Sciatic nerve (tissue), 2 donors: ENCODE data around the gene SREBF1. TPM values are rescaled to one million over a fixed set of nuclear protein-coding genes. Genes with fewer than 3 reads are reported as not detected.

ENCODE experiments used
- ATAC-seq: fragments of 200-7000 bp; cut with Tn5 transposase; one replicate; pipeline ENCODE4 v1.9.1; 2020; ENCODE audit warnings: mild to moderate bottlenecking, moderate library complexity
- DNase-seq: peaks from one replicate; pipeline ENCODE4 v3.0.0-alpha.2; 2020; ENCODE audit warnings: low spot score
- intact Hi-C: fragments of 100-400 bp; cut with DNase I; formaldehyde crosslinking; loops from one replicate; pipeline ENCODE4 v1.14.2; 2022
- total RNA-seq: library from RNA; stranded (reverse); fragmentation: NEBNext Ultra II Directional; extraction: Animal tissue kit (Norgen Biotek cat#: 25700); gene quantifications from one replicate; pipeline ENCODE4 v1.2.1, GENCODE V29; 2021
- donor health status: DM: no; HTN: no; CAD: no.
- donor health status: DM: no; HTN: no; CAD: no.

The SREBF1 gene
- 257 TPM for total RNA-seq

DNA sequence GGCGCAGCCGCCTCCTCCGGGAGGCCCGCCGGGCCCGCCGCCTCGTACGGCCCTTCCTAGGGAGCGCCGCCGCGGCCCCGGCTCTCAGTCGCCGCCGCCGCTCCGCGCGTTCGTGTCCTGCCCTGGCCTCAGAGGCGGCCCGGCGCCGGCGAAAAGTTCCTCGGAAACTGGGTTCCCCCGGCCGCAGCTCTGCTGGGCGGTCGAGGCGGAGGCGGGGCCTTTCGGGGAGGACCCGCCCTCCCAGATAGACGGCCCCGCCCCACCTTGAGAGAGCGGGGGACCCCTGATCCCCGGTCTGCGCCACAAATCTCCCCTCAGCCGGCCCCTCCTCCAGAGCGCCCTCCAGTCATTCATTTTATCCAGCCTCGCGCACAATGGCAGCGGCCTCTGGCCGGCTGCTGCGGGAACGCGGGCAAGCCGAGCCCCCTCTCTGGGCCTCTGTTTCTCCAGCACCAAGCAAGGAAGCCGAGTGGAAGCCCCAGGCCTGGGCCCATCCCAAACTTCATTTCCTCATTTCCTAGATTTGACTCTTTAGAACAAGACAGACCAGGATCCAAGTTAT lies at the start of gene SREBF1:
TSS of gene SREBF1 (minus strand) at position 169 of the 562 bp plus-strand sequence. CDS start 169 bp downstream, outside the sequence.
- ATAC-seq = peak; percentile 44
- DNase-seq = peak; percentile 88
- intact Hi-C loops = no loop called here

DNA sequence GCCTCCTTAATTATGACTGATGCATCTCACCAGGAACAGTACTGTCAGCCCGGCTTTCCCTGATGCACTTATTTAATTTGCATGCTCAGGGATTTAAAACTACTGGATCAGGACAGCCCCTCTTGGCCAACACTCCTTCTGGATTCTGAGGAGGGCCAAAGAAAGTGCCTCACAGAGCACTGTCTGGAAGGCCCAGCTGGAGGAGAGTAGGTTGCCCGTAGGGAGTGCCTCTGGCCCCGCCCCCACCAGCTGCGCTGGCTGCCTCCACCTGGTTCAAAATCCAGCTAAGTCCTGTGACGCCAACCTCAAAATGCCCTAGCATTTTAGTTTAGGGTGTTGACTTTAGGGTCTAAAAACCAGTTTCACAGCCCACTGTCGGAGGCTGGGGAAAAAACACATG lies 49.4 kb upstream of the SREBF1 start:
- intact Hi-C loops = loop anchor here (10.0 kb wide), 1 partner anchor 139 kb away; no protein-coding TSS in a partner anchor
- DNase-seq (no peak), ATAC-seq (peak; percentile 87)

DNA sequence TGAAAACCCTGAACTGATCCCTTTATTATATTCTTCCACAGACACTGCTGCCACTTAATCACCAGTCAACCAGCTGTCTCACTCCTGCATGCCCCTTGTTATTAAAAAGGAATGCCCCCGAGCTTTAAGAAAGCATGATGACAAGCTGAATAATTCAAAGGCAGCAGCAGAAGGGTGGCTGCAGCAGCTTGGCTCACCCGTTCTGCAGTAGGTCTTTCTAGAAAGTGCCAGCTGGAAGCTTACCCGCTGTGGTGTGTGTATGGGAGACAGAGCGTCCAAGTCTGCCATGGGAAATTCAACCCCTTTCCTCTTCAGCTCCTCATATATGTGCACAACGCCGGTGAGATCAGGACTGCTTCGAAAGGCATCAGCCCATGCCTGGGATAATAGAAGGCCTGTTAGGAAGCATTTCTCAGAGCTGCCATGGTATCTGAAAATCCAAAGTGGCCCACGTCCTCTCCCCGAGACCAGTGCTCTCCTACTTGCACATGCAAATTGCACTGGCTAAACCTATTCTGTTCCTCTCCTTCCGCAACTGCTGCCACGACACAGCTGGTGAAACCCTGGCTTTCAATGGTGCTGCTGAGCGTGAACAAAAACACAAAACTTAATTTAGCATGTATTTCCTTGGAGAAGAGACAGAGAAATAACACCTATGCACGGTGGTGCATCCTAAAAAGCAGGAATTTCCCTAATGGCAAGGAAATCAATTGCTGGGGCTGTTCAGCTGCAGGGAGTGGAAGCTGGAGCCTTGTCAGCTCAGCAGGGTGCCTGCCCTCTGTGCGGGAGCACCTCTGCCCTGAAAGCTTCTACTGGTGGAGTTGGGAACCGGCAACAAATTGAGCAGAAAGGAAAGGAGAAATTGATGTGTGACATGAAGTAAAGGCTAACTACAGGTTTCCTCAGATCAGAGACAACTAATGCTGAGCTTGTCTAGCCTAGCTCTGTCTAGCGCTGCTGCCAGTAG lies 47.9 kb upstream of the SREBF1 start:
- intact Hi-C loops = loop anchor here (10.0 kb wide), 1 partner anchor 140 kb away; no protein-coding TSS in a partner anchor
- DNase-seq = no peak
- no peak for ATAC-seq

DNA sequence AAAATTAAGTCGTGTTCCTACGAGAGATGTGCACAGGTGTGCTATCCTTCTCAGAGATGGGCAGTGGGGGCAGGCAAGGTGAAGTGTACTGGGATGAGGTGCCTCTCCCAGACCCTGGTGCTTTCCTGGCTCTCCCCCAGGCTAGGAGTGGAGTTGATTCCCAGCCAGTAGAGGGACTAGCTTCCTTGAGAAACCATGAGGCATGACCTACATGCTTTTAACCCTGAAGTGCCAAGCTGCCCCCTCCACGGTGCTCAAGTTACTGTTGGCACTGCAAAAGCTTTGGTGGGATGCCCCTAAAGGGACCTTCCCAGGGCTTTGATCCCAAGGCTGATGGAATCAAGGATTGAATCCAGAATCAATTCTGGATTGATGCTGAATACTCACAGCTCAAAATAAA lies 47.0 kb upstream of the SREBF1 start:
- intact Hi-C loops = loop anchor here (10.0 kb wide), 1 partner anchor 141 kb away; no protein-coding TSS in a partner anchor
- ATAC-seq (no peak), DNase-seq (no peak)

GRCh38 chr17:17882082-17882581 lies 45.3 kb upstream of the SREBF1 start:
- ATAC-seq (no peak), DNase-seq (no peak)
- intact Hi-C loops = loop anchor here (10.0 kb wide), 1 partner anchor 143 kb away; no protein-coding TSS in a partner anchor

GRCh38 chr17:17880577-17881196 lies 43.9 kb upstream of the SREBF1 start:
- intact Hi-C loops = loop anchor here (10.0 kb wide), 1 partner anchor 144 kb away; no protein-coding TSS in a partner anchor

GRCh38 chr17:17877529-17878358 lies 41.0 kb upstream of the SREBF1 start:
- ATAC-seq (peak; percentile 88), DNase-seq (peak; percentile 77)
- intact Hi-C loops = no loop called here

More at GRCh38 chr17:17880577-17881196, 43.9 kb upstream of the SREBF1 start:
- no peak for DNase-seq
- no peak for ATAC-seq

GRCh38 chr17:17876959-17877528 lies 40.3 kb upstream of the SREBF1 start:
- ATAC-seq (peak; percentile 71), DNase-seq (no peak)
- intact Hi-C loops = no loop called here

- DNase-seq = no peak
- intact Hi-C loops = no loop called here
These were observed 37.7 kb upstream of the SREBF1 start for GRCh38 chr17:17874478-17874877.

DNA sequence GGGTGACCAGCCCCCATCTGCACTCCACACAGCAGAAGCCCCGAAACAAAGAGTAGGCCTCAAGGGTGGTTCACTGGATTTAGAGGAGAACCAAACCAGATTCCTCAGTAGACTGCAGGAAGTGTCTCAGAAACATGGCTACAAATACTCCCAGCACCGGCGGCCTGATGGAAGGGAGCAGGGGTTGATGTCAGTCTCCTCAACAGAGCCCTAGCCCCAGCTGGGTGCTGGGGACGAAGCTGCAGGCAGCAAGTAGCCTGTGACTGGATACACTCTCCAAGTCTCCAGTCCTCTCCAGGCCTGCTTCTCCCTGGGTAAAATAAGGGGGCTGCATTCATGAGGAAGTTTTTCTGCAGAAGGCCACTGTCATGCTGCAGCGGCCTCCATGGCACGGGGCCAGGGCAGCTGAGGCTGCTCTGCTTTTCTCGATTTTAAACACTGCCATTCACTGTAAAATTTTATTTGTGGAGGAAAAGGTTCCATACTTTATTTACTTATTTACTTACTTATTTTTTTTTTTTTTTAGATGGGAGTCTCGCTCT lies 36.7 kb upstream of the SREBF1 start:
- DNase-seq (no peak), ATAC-seq (no peak)
- intact Hi-C loops = no loop called here

More at GRCh38 chr17:17874478-17874877, 37.7 kb upstream of the SREBF1 start:
- ATAC-seq = no peak

GRCh38 chr17:17872547-17873345 lies 36.0 kb upstream of the SREBF1 start:
- DNase-seq (no peak), ATAC-seq (peak; percentile 23)
- intact Hi-C loops = no loop called here

GRCh38 chr17:17871913-17872312 lies 35.1 kb upstream of the SREBF1 start:
- ATAC-seq = no peak
- intact Hi-C loops = no loop called here
- DNase-seq = no peak

DNA sequence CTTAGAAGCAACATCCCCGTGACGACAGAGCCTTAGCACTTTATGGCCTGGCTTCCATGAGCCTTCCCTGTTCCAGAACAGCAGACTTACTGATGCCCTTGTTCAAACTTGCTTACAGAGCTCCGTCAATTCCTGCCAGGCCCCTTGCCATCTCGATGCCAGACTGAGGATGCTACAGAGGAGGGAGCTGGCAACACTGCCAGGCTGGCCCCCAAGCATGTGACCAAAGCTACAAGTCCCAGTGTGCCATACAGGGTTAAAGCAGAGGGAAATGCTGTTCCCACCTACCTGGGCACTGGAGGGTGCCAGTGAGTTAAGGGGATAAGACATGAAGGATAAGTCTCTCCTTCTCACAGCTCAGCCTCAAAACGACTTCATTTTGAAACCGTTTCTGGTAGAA lies 33.5 kb upstream of the SREBF1 start:
- intact Hi-C loops = no loop called here

DNA sequence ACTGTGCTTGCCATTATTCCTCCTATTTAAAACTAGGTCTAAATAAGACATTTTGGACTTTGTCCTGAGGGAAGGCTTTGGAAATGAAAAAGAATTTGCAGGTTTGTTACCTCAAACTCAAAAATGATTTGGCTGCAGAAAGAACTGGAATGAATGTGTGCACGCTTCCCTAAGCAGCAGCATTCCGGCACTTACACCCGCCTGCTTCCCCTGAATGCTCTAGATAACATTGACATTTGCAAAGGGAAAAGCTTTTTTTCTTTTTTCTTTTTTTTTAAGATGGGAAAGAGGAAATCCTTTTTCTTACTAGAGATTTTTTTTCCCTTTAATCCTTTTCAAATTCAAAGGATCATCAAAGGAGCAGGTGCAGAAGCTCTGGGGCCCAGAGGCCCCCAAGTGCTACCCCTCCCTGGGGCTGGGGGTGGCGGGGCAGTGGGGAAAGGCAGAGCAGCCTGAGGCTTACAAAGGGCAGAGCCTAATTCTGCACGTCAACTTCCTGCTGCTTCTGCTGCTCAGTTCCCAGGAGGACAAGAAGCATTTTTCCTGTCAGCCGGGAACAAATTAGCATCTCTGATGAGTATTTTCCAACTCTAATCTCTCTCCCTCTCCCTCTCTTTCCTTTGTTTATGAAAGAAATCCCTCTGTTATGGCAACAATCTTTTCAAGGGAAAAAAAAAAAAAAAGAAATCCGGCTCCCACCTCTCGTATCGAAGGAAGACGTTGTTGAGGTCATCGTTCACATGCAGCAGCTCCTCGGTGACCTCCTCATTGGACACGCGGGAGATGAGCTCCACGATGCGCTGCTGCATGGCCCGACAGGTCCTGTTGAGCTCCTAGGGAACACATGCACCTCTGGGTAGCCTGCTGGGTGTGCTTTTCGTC lies 32.1 kb upstream of the SREBF1 start:
- intact Hi-C loops = no loop called here
- no peak for DNase-seq
- ATAC-seq = peak; percentile 77

More for the DNA sequence above, 33.5 kb upstream of the SREBF1 start:
- ATAC-seq = no peak
- no peak for DNase-seq

DNA sequence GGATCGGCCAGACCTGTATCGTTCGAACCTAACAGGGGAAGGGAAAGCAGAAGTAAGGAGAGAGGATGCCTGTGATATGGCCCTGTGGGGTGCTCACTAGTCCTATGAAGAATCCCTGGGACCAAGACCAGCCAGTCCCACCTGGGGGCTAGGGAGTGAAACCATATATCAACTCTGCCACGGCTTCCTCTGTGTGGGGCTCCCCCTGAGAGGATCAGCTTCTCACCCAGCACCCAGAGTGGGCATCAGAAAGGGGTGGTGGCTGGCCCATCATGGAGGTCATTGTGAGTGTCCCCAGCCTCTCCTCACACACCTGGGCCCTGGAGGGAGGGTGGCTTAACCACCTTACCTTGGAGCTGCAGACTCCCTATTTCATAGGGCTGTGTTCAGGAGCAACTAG lies 30.1 kb upstream of the SREBF1 start:
- no peak for DNase-seq
- intact Hi-C loops = no loop called here
- ATAC-seq = no peak

GRCh38 chr17:17866425-17866824 lies 29.6 kb upstream of the SREBF1 start:
- no peak for DNase-seq
- intact Hi-C loops = no loop called here

More at GRCh38 chr17:17866425-17866824, 29.6 kb upstream of the SREBF1 start:
- ATAC-seq = no peak
